ENCODE results near the gene AGBL2.

GRCh38 chr11:47626234-47626633 lies 88.9 kb downstream of the AGBL2 start:
- TF ChIP-seq CTCF (IDR thresholded peaks at IDR 0.05) (no peak), POLR2AphosphoS5 (IDR thresholded peaks at IDR 0.05) (no peak)

Measured in suprapubic skin (tissue), 3 donors.